HG03469 (cell line): ENCODE results near the gene ZNF880.
"Not testable (repeated sequence)": the region's sequence is repeated elsewhere in the genome, so short reads cannot be mapped to it uniquely, and the experiment has no call there.

ENCODE experiments used
- ATAC-seq: cut with Tn5 transposase; IDR thresholded peaks from one replicate; pipeline ENCODE4 v1.9.1; 2021; ENCODE audit warnings: mild to moderate bottlenecking, moderate library complexity, moderate number of reproducible peaks; ENCODE audit not compliant: unreplicated experiment

The ZNF880 gene

DNA sequence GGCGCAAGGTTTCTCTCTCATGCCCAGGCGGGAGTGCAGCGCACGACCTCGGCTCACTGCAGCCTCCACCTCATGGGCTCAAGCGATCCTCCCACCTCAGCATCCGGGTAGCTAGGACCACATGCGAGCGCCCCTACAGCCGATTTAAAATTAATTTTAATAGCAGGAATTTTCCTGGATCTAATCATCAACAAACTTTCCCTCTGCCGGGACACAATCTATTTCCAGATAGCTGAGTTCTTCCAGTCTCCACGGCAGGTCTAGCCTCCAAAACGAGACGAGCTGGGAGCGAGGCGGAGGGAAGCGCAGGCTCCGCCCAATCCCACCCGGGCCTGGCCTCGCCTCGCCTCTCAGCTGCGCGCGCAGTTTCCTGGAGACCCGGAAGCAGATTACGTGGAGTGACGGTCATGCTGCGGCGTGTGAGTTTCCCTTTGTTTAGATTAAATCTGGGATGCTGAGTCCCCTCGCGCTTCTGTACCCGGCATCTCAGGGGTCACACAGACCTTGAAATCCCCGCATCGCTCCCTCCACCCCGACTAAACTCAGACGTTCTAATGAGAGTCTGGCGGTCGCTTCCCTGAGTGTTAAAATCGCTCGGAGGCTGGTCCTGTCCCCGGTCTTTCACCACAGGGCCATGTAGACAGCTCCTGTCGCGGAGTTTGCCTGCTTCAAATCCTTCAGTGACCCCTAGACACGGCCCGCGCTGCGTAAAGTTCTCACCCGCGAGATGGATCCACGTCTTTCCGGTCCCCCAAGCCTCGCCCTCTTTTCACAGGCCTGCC lies at the start of gene ZNF880:
ZNF880 (plus strand) TSS at position 365 of the 782 bp plus-strand sequence; CDS start at position 408, 43 bp downstream.
- no peak for ATAC-seq

DNA sequence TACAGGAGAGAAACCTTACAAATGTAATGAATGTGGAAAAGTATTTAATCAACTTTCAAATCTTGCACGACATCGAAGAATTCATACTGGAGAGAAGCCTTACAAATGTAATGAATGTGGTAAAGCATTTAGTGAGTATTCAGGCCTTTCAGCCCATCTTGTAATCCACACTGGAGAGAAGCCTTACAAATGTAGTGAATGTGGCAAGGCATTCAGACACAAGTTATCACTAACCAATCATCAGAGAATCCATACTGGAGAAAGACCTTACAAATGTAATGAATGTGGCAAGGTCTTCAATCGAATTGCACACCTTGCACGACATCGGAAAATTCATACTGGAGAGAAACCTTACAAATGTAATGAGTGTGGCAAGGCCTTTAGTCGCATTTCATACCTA lies 47.3 kb upstream of the ZNF880 start:
- ATAC-seq: no peak

DNA sequence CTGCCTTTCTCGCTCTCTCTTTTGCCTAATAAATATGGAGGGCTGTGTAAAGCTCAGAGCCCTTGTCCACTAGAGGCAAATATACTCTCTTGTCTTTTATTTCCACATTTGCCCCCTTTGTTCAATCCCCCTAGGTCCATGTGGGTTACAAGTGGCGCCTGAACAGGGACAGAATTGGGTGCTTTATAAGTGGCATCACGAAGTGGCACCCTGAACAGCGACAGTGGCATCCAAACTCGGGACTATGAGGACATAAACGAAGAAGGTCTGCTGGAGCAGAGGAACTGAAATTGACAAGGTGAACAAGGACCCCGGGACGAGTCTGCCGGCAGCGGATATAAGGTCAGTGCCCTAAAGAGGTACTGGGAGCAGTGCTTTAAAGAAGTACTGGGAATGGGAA lies 38.0 kb upstream of the ZNF880 start:
- no peak for ATAC-seq

DNA sequence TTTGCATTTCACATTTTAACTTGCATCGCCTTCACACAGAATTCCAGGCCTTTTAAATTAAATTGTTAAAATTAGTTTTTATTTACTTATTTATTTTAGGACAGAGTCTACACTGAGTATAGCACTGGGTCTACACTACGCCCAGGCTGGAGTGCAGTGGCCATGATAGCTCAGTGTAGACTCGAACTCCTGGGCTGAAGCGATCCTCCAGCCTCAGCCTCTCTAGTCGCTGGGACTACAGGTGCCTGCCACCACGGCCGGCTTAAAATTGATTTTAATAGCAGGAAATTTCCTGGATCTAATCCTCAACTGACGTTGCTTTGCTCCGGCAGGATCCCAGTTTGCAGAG lies 34.0 kb upstream of the ZNF880 start:
- no peak for ATAC-seq

DNA sequence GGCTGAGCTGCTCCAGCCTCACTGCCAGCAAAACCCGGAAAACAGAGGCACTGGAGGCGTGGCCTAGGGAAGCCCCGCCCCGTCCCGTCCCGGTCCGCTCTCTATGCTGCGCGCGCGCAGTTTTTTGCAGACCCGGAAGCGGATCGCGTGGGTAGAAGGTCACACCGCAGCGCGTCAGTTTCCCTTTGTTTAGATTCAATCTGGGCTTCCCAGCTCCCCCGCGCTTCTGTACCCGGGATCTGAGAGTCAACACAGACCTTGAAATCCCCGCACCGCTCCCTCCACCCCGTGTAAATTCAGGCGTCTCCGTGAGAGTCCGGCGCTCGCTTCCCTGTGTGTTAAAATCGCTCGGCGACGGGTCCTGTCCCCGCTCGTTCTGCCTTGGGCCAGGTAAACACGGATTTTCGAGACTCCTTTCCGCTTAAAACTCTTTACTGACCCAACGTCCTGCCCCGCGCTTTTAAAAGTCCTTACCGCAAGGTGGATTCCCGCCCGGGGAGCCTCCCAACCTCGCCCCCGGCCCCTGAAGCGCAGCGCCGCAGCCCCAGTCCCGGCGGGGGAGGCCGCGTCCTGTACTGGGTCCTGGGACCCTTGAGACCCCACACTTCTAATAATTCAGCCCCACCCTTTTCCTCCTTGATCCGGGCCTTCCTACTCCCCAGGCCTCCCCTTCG lies 33.5 kb upstream of the ZNF880 start, which contains the start of gene ZNF610:
ZNF610 (plus strand) TSS at position 127 of the 674 bp plus-strand sequence. CDS start 12,930 bp downstream, outside the sequence.
- ATAC-seq: no peak

DNA sequence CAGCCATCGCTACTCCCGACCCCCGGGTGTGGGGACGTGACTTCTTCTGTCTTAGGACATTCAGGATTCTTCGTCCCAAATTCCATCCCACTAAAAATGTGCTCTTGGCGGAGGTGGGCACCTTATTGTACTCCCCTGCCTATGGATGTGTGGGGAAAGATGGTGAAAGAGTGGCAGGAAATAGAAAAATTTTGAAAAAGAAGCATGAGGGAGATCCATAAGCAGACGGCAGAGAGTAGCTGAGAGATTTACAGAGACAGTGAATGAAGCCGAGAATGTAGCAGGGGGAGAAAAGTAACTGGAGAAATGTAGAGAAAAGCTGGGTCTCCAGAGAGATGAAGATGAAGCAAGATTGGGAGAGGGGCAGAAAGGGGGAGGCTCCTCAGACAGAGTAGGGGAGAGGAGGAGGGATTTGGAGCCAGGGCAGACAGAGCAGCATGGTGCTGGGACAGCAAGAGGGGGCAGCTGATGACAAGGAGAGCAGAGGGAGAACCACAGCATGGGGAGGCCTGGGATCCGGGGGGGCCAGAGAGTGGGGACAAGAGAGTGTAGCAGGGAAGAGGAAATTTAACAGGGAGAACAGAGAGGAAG lies 32.8 kb upstream of the ZNF880 start:
- ATAC-seq: no peak

DNA sequence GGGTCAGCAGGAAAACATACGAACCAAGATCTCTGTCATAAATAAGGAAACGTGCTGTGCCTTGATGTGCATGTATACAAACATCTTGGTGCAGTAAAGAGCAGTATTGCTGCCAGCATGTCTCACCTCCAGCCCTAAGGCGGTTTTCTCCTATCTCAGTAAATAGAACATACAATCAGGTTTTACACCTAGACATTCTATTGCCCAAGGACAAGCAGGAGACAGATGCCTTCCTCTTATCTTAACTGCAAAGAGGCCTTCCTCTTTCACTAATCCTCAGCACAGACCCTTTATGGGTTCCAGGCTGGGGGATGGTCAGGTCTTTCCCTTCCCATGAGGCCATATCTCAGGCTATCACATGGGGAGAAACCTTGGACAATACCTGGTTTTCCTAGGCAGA lies 30.7 kb upstream of the ZNF880 start:
- not testable (repeated sequence) for ATAC-seq

DNA sequence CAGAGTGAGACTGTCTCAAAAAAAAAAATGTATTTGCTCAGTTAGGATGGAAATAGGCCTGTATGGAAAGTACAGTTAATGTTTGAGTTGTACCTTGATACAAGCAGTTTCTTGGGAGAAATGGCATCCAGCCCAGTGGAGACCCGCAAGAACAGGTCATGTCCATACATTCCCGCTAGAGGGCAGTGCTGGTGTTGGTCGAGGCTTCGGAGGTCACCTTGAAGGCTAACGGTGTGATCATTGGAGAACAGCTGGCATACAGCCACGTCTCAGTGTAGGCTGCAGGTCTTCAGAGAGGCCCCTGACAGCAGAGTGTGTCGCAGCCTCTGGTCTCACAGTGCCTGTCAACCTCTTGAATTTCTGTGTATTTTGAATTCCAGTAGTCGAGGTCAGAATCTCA lies 26.2 kb upstream of the ZNF880 start:
- ATAC-seq: no peak

DNA sequence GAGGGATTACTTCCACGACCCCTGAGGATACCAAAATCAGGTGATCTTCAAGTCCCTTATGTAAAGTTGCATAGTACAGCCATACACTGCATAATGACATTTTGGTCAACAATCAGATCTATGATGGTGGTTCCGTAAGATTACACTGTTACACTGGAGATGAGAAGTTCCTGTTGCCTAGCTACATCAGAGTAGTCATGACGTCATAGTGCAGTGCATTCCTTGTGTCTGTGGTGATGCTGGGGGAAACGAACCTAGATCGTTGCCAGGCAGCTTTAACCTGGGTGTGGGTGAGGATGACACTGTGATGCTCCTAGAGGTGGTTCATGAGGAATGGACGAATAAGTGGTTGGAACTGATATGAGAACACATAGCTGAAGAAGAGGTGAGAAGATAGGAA lies 24.6 kb upstream of the ZNF880 start:
- ATAC-seq: no peak

DNA sequence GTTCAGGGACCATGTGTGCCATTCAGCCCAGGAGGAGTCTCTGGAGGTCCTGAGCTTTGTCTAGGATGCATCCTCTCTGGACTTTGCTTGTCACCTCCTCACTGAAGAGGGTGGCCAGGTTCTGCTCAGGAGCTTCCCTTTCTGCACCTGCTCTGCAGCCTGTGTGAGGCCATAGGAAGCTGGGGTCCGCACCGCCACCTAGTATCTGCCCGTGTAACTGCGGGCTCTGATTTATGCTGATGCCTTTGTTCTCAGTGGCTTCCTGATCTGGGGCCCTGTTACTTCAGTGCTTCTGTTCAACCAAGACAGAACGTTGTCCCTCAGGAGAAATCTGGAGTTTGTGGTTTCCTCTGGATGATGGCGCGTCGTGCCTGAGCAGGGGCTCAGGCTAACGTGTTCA lies 18.2 kb upstream of the ZNF880 start:
- ATAC-seq: no peak

DNA sequence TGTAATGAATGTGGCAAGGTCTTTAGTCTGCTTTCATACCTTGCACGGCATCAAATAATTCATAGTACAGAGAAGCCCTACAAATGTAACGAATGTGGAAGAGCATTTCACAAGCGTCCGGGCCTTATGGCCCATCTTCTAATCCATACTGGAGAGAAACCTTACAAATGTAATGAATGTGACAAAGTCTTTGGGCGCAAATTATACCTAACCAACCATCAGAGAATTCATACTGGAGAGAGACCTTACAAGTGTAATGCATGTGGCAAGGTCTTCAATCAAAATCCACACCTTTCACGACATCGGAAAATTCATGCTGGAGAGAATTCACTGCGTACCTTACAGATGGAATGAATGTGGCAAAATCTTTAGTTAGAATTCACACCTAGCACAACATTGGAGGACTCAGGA lies 3.3 kb upstream of the ZNF880 start:
- ATAC-seq: no peak

DNA sequence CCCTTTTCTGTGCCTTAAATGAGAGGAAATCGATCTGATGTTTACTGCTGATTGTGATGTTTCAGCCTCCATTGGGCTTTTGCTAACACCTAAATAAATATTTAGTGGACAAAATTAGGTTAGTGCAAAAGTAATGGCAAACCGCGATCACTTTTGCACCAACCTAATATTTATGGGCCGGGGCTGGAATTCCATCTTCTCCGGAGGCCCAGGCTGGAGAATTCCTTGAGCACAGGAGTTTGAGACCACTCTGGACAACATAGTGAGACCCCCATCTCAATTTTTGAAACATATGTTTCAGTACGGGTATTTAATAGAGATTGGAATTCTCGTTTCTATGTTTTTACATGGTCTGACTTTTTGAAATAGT lies 603 bp downstream of the ZNF880 start:
- ATAC-seq: no peak

DNA sequence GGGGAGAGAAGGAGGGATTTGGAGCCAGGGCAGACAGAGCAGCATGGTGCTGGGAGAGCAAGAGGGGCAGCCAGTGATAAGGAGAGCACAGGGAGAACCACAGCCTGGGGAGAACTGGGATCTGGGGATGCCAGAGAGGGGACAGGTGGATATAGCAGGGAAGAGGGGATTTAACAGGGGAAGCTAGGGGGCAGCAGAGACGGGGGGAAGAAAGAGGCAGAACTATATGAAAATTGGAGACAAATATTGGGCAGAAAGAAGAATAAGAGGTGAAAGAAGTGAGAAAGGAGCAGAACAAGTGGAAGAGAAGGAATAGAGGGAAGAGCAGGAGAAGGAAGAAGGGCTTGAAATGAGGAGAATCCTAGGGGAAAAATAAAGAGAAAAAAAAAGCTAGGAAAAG lies 21.4 kb downstream of the ZNF880 start:
- no peak for ATAC-seq

DNA sequence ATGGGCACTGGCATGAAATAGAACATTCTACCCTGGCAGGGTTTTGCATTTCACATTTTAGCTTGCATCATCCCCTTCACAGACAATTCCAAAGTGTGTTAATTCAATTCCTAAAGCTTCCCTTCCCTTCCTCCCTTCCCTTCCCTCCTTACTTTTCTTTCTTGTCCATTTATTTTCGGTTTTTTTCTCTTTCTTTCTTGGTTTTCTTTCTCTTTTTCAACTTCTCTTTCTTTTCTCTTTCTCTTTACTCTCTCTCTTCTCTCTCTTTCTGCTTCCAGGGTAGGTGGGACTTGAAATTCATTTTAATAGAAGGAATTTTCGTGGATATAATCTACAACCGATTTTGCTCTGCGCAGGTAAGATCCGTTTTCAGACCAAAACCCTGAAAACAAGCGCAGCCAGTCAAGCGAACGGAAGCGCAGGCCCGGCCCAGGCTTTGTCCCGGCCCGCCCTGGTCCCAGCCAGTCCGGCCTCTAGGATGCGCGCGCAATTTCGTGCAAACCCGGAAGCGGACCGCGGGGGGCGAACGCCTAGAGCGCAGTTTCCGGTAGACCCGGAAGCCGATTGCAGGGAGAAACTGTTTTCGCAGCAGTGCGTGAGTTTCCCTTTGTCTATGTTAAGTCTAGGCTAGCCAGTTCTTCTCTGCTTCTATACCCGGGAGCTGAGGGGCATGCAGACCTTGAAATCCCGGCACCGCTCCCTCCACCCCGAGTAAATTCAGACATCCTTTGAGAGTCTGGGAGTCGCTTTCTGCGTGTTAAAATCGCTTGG lies 27.8 kb downstream of the ZNF880 start, which contains the start of gene ZNF528:
ZNF528 (plus strand) TSS at position 540 of the 771 bp plus-strand sequence. CDS start 4,165 bp downstream, outside the sequence.
- ATAC-seq: no peak

DNA sequence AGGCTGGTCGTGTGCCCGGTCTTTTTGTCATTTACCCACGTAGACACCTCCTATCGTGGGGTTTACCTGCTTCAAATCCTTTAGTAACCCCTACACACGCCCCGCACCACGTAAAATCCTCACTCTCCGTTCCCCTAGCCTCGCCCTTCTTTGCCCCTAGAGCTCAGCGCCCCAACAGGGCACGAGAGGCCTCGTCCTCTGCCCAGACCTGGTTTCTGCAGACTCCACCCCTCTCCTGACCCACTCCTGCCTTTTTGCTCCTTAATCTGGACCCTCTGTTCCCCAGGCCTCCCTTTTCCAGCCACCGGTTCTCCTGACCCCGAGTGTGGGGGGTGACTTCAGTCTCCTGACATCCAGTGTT lies 28.3 kb downstream of the ZNF880 start:
- ATAC-seq: no peak

DNA sequence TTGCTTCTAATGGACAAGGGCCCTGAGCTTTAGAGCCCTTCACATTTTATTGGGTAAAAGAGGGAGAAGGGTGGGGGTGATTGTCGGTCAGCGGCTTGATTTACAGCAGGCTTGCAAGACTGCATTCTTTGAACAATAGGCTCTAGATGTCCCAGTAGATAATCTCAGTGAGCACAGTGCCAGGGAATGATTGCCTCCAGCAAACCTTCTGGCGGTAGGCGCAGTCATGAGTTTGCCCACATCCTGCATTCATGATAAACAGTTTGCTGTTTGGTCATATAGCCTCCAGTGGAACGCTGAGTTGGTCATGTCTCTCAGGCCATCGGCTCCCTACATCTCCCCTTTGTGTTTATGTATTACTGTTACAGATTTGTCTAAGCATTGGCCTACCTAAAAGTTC lies 40.6 kb downstream of the ZNF880 start:
- no peak for ATAC-seq

DNA sequence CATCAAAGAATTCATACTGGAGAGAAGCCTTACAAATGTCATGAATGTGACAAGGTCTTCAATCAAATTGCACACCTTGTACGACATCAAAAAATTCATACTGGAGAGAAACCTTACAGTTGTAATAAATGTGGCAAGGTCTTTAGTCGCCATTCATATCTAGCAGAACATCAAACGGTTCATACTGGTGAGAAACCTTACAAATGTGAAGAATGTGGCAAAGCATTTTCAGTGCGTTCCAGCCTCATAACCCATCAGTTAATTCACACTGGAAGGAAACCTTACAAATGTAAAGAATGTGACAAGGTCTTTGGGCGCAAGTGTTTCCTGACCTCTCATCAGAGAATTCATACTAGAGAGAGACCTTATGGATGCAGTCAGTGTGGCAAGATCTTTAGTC lies 46.0 kb downstream of the ZNF880 start:
- no peak for ATAC-seq

DNA sequence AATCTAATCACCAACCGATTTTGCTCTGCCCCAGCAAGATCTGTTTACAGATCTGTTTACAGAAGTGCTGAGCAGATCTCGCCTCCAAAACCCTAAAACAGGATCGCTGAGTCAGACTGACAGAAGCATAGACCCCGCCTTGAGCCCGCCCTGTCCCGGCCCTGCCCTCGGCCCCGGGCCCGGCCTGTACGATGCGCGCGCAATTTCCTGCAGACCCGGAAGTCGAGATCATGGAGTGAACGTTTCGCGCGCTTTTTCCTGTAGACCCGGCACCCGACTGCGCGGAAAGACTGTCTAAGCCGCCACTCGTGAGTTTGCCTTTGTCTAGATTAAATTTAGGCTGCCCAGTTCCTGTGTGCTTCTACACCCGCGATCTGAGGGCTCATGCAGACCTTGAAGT lies 59.2 kb downstream of the ZNF880 start, which contains the start of gene ZNF534:
ZNF534 (plus strand) TSS at position 212 of the 400 bp plus-strand sequence. CDS start 2,327 bp downstream, outside the sequence.
- ATAC-seq: no peak
